Measurements from ENCODE around the gene TEF. TPM values are rescaled to one million over a fixed set of nuclear protein-coding genes. Genes with fewer than 3 reads are reported as not detected.
A peak's percentile ranks its signal among the peaks of the same experiment; 100 is the strongest.
"Not testable (repeated sequence)": the region's sequence is repeated elsewhere in the genome, so short reads cannot be mapped to it uniquely, and the experiment has no call there.

Gene TEF
- total RNA-seq, 1 donor from 2014 or later, result 8.9 TPM

DNA sequence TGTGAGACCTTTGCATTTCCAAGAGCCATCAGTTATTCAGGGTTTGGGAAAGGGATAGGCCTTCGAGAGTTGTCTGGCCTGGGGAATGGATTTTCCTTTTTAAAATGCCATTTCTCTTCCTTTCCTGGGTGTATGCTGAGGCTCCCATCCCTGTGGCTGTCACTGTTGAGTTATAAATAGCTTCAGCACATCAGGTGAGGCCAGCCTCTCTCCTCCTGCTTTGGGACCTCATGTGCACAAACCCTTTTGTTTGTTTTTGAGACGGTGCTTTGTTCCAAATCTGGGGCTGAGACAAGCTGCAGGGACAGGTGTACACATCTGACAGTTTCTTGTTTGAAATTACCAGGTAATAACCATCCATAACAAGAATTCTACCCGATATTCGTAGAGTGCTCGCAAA, 1.3 kb downstream of the TEF start:
- DNase-seq, result no peak

DNA sequence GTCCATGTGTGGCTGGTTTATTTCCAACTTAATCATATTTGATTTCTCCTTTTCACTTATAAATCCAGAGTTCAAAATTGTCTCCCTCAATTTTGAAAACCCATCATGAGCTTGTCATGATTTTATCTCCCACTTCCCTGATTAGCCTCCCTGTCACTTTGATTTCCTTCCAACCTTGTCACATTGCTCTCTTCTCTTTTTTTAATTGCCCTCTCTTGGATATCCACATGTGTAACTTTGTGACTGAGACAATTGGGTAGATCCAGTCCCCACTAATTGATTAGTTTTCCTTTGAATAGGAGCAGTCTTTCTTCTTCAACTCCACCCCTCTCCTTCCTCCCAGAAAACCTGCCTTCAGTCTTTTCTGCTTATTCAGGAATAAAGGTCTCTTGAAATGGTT, 2.4 kb downstream of the TEF start:
- DNase-seq, result no peak

DNA sequence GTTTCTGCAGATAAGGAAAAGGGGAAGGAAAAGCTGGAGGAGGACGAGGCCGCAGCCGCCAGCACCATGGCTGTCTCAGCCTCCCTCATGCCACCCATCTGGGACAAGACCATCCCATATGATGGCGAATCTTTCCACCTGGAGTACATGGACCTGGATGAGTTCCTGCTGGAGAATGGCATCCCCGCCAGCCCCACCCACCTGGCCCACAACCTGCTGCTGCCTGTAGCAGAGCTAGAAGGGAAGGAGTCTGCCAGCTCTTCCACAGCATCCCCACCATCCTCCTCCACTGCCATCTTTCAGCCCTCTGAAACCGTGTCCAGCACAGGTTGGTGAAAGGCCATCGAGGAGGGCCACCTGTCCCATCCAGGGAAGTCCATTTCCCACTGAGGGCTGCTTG, 5.6 kb downstream of the TEF start:
- DNase-seq, result no peak

DNA sequence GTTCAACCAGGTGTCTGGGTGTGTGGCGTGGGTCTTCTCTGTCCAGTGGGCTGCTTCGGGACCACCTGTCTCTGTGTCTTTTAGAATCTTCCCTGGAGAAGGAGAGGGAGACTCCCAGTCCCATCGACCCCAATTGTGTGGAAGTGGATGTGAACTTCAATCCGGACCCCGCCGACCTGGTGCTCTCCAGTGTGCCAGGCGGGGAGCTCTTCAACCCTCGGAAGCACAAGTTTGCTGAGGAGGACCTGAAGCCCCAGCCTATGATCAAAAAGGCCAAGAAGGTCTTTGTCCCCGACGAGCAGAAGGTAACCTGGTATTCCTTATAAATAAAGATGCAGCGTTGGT, 12.2 kb downstream of the TEF start:
- DNase-seq, result no peak

DNA sequence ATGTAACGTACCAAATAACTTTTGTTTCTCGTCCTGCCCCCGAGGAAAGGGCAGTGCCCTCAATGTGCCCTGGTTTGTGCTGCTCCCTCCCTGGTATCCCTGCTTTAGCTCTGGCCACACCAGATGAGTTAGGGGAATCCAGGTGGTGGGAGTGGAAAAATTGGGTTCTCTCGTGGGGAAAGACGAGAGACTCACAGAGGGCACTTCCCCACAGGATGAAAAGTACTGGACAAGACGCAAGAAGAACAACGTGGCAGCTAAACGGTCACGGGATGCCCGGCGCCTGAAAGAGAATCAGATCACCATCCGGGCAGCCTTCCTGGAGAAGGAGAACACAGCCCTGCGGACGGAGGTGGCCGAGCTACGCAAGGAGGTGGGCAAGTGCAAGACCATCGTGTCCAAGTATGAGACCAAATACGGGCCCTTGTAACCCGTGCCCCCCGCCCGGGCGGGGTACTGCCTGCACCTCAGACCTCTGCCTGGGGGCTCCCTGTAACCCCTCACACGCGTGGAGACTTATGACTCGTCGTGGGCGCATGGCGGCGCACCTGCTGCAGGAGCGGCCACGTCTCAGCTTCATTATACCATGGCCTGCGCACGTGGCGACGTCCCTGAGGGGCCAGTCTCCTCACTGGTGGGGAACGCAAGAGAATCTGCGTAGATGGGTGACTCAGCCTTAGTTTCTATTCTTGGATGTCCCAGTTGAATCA, 13.9 kb downstream of the TEF start:
- no peak for DNase-seq

DNA sequence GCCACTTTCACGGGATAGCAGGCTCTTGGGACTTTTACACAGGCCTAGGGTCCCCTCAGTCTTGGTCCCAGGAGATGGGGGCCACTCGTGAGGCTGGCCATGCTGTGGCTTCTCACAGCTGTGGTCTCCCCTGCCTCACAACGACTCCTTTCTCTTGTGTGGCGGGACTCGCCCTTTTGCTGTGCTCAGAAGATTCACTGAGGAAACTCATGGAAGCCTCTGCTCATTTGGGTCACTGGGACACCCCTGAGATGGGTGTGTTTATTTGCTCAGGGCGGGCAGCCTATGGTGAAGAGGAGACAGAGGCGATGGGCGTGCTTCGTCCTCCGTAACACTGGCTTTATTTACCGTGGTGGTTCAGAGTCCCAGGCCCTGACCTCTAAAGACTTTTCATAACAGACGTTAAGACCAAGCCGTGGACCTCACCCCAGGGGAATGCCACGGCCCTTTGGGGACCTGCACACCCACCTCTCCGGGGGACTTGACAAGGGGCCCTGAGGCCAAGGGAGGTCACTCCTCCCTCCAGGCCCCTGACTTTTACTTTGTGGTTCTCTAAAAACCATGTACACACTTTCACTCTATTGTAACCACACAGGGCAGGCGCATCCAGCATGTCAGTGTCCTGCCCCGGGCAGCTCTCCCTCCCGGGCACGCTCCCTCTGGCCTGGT, 15.5 kb downstream of the TEF start:
- no peak for DNase-seq

DNA sequence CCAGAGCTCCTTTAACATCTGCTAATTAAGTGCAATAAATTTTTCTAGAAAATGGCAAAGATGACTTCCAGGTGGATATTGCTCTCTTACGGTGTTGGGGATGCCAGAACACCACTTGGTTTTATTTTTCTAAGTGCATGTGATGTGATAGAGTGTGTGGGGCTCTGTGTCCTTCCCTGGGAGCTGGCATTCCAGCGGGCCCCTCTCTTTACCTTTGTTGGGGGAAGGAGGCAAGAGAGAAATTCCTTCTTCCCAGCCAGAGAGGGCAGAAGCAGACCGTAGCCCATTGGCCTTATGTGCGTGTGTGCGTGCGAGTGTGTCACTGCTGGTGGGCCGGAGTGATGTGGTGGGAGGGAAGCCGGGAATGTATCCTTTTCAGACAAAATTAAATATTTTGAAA, 17.2 kb downstream of the TEF start:
- no peak for DNase-seq

DNA sequence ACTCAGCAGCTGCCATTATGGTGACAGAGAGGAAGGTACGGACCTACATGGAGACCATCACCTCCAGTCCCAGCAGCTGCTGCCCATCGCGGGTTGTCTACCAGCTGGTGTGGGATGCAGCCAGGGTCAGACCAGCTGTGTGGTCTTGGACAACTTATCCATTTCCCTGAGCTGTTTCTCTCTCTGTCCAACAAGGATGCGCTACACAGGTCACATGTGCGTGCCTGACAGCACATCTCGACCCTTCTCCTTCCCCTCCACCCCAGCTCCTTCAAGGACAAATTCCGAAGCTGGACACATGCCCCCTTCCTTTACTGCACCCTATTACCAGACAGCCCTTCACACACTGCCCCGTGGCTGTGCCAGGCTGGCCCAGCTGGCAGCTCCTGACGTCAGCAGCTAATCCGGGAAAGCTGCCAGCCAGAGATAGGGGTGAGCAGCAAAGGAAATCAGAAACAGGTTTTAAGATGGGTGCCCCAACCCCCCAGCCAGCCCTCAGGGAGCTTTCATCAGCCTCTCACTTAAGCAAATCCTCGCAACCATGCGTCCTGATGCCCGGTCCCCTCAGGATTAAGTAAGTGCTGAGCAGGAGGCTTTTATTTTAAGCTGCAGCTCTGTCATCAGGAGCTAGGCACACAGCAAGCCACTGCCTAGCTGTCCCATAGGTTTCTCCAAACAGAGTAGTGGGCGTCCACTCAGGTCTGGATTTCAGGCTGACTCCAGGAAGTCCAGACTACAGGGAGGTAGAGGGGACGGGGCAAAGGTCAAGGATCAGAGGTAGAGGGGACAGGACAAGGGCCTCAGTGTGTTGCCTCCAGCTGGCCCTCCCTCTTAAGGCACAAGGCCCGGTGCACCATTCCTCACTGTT, 20.3 kb downstream of the TEF start:
- DNase-seq, result no peak

DNA sequence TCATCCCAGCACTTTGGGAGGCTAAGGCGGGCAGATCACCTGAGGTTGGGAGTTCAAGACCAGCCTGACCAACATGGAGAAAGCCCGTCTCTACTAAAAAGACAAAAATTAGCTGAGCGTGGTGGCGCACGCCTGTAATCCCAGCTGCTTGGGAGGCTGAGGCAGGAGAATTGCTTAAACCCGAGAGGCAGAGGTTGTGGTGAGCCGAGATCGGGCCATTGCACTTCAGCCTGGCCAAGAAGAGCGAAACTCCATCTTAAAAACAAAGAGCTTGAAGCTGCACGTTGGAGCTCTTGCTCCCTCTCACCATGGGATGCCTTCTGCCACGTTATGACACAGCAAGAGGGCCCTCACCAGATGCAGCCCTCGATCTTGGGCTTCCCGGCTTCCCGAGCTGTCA, 21.1 kb downstream of the TEF start:
- DNase-seq, result not testable (repeated sequence)

DNA sequence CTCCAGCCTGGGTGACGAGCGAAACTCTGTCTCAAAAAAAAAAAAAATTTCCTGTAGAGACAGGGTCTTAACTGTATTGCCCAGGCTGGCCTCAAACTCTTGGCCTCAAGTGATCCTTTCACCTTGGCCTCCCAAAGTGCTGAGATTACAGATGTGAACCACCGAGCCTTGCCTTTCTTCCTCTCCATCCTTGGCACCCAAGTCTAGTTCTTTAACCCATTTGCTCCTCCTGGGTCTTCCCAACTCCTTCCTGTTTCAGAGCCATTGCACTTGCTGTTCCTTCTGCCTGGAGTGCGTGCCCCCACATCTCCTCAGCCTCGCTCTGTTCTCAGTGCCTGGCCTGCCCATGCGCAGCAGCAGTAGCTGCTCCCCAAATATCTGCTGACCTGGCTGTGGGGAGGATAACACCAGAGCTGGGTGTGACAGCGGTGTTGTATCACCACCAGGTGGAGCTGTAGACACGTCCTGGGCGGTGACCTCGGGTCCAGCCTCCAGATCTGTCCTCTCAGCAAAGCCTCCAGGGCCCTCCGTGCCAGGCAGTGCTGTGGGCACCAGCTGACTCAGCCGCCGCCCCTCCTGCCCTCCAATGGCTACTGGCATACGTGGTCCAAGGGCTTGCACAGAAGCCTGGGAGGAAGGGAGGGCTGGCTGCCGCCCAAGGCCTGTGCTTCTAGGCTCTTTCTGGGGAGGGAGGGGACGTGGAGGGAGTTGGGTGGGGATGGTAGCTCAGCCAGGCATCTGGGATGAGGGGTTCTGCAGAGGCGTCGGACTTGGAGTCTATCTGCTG, 22.0 kb downstream of the TEF start:
- DNase-seq, result peak; percentile 61

DNA sequence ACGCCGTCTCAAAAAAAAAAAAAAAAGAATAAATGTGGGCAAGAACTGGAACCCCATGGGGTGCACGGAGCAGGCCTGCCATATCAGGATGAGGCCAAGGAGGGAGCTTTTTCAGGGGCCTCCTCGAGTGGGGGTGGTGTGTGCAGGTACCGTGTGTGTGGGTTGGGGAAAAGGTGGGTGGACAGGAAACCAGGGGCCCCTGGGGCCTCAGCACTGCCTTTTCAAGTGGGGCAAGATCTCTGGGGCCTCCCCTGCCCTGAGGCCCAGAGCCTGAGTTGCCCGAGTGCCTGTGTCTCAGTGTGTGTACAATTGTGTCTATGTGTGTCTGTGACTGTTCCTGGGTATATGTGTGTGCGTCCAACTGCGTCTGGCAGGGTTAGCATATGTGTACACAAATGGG, 23.8 kb downstream of the TEF start:
- DNase-seq, result no peak

DNA sequence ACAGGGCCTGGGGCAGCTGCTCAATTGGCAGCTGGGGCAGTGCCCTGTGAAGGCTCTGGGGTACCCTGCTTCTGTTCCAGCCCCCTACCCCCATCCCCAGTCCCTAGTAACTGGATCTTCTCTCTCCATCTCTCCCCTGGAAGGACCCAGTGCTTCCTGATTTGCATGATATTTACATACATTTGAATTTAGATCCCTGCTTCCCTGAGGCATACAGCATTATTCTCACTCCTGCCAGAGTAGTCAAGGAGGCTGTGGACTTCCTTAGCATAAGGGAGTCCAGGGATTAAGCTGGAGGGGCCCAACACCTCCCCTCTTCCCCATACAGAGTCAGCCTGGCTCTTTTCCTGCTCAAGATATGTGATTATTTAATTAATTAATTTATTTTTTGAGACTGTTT, 24.7 kb downstream of the TEF start:
- no peak for DNase-seq

DNA sequence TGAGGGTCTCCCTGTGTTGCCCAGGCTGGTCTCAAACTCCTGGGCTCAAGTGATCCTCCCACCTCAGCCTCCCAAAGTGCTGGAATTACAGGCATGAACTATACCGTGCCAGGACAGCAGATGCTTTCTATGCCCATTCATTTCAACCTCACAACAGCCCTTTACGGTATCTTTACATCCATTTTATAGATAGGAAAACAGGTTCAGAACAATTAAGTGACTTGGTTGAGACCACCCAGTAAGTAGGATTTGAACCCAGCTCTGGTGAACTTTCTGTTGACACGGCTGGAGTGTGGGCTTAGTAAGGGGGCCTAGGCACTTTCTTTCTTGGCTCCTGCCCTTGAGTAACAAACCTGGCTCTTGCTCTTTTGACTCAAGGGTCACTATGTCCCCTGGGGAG, 25.7 kb downstream of the TEF start:
- DNase-seq, result no peak

DNA sequence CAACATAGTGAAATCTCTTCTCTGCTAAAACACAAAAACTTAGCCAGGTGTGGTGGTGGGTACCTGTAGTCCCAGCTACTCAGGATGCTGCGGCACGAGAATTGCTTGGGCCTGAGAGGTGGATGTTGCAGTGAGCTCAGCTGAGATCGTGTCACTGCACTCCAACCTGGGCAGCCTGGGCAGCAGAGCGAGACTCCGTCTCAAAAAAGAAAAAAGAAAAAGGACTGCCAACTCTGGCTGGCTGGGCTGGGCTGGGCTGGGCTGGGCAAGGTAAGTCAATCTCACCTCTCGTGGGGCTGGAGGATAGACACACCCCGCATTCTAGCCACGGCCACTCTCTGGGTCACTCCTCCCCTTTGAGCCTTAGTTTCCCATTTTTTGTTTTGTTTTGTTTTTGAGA, 26.9 kb downstream of the TEF start:
- no peak for DNase-seq

DNA sequence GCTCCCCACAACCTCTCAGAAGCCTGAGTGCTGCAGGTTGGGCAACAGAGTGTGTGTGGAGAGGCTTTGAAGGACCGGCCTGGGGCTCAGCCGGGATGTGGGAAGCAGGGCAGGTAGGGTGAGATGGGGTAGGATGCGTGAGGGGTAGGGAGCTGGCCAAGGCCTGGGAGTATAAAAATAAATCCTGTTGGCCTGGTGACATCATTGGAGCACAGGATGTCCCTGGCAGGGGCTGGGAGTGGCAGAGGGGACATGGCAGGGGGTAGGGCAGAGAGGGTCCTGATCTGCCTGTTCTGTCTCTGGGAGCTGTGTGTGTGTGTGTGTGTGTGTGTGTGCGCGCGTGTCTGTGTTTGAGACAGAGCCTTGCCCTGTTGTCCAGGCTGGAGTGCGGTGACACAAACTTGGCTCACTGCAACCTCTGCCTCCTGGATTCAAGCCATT, 28.6 kb downstream of the TEF start:
- DNase-seq, result no peak

DNA sequence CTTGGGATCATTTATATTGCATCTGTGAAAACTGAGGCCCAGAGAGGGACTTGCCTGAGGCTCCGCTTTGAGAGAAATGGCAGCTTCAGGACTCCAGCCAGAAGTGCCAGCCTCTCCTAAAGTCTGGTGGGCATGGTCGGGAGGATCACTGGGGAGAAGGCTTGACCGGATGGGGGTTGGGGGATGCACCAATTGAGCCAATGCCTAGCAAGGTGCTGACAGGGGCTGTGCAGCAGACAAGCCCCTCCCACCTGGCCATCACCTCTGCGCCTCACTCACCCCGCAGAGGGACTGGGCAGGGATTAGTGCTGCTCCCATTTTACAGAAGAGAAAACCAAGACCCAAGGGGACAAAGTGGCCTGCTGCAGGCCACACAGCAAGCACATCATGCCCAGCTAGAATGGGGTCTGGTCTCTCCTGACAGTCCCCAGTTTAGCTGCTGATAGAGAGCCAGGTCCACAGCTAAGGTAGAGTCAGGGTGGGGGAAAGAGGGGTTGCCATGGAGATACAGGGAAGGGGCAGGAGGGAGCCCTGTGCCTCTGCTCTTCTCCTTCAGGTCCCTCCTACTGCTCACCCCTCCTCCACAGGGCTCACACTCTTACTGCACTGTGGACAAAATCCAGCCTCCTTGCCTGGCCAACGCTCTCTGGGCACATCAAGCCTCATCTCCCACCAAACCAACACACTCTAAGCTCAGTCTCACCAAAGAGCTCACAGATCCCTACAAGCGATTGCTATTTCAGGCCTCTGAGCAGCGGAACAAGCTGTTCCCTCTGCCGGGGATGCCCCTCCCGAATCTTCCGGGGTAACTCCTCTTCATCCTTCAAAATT, 29.5 kb downstream of the TEF start:
- no peak for DNase-seq

DNA sequence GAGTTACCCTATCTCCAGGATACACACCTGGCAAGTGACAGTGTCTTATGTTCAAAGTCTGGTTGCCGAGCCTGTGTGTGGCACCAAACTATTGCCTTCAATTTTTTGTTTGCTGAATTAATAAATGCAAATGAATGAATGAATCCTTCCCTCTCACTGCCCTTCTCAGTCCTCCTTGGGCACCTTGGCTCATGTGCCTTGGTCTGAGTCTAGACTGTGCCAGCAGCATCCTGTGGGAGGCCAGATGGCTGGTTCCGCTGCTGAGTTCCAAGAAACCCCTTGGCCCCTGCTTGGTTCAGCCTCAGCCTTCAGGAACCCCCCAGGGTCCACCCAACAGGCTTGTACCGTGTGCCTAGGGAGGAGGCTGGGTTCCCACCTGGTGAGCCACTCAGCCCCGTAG, 33.8 kb downstream of the TEF start:
- no peak for DNase-seq

DNA sequence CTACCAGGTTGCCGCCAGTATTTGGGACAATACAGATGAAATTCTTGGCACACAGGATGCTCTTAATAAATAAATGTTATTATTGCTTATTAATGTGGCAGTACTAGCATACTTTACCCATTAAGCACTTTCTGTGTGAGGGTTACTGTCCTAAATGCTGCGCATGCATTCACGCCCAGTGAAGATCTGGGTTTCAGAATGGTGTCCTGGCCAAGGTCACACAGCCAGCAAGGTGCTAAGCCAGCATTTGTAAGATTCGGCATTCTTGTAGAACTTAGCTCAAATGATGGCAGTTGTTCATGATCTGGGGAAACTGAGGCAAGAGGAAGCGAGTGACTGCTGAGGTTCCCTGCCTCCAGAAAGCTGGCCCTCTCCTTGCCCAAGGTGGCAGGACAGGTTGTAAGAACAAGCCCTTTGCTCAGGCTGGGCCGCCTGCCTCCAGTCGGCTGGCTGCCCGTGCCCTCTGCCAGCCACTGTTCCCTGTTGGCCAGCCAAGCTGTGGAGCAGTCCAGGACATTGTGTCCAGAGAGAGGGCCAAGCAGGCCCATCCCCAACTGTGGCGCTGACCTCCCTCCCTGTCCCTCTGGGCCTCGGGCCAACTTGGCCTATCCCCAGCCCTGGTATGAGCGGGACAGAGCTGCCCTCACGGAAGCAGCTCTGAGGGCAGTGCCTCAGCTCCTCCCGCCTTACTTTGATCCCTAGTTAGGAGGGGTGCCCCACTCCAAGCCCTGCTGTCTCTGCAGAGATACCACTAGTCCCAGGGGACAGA, 36.1 kb downstream of the TEF start:
- no peak for DNase-seq

DNA sequence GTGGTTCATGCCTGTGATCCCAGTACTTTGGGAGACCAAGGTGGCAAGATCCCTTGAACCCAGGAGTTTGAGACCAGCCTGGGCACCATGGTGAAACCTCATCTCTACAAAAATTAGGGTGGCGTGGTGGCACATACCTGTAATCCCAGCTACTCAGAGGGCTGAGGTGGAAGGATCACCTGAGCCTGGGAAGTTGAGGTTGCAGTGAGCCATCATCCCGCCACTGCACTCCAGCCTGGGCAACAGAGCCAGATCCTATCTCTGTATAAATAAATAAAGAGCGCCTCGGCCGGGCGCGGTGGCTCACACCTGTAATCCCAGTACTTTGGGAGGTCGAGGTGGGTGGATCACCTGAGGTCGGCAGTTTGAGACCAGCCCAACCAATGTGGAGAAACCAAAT, 37.0 kb downstream of the TEF start:
- DNase-seq, result no peak

DNA sequence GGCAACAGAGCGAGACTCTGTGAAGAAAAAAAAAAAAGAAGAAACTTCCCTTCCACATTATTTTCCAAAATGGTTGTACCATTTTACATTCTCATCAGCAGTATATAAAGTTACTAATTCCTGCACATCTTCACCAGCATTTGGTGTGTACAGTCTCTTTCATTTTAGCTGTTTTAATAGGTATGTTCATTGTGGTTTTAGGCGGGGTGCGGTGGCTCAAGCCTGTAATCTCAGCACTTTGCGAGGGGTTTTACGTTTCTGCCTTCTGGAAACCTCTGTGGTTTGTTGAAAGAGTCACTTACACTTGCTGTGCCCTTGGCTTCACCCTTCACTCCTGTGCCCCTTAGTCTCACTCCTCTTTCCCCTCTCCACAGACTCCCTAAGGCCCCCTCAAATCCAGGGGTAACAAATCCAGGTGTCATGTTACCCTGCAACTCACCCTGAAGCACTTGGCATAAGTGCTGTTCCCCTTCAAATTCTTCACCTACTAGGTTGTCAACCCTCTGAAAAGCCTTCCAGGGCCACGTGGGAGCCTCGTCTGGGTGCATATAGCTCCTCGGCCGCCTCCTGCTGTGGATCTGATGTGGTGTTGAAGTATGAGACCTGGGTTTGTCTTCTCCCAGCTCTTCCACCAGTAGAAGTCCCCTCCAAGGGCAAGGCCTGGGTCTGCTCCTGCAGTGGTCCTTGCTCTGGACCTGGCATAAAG, 44.1 kb downstream of the TEF start:
- DNase-seq, result no peak

Data from skin of body (tissue), 2 donors.